Right lobe of liver (tissue), 6 donors: ENCODE data around the gene PAX2. TPM values are rescaled to one million over a fixed set of nuclear protein-coding genes. Genes with fewer than 3 reads are reported as not detected.
"Not testable (repeated sequence)": the region's sequence is repeated elsewhere in the genome, so short reads cannot be mapped to it uniquely, and the experiment has no call there.

Source experiments
- ATAC-seq, 4 donors: fragments of 200-7000 bp; cut with Tn5 transposase; one replicate each; pipeline ENCODE4 v1.9.1; 2020; ENCODE audit warnings: mild to moderate bottlenecking in 4 of 4, moderate library complexity in 4 of 4
- DNase-seq, 3 donors: peaks; one replicate each; pipeline ENCODE4 v3.0.0-alpha.2; 2020
- H3K27ac ChIP-seq, 3 donors: fragments of 200-600 bp; one replicate each; pipeline ENCODE4 v1.8.0; 2022
- H3K27me3 ChIP-seq, 2 donors: fragments of 200-600 bp; one replicate each; pipeline ENCODE4 v1.8.0; 2022
- H3K36me3 ChIP-seq, 4 donors: fragments of 200-600 bp; sonication (generic) in 1 of 4; one replicate each; pipeline versions ENCODE4 v1.5.1 to v1.8.0; 2017 to 2022; ENCODE audit warnings: control low read depth in 1 of 4
- H3K4me1 ChIP-seq, 4 donors: fragments of 200-600 bp; sonication (generic) in 1 of 4; one replicate each; pipeline versions ENCODE4 v1.5.1 to v1.8.0; 2017 to 2022; ENCODE audit warnings: control low read depth in 1 of 4
- H3K4me3 ChIP-seq, 3 donors: fragments of 200-600 bp; one replicate each; pipeline ENCODE4 v1.8.0; 2022
- H3K9me3 ChIP-seq, 4 donors: fragments of 200-600 bp; sonication (generic) in 1 of 4; one replicate each; pipeline versions ENCODE4 v1.5.1 to v1.8.0; 2017 to 2022; ENCODE audit warnings: control low read depth in 1 of 4
- CTCF ChIP-seq, 4 donors: fragments of 200-600 bp in 3 of 4; fragments of 450-650 bp in 1 of 4; IDR thresholded peaks; one replicate each; pipeline versions ENCODE4 v1.5.1 to v1.8.0; 2016 to 2022; ENCODE audit warnings: antibody characterized with exemption in 4 of 4, mild to moderate bottlenecking in 2 of 4
- POLR2A ChIP-seq: fragments of 450-650 bp; IDR thresholded peaks from one replicate; pipeline ENCODE4 v1.6.1; 2017; ENCODE audit warnings: antibody characterized with exemption, mild to moderate bottlenecking
- WGBS: methylation state at CpG from one replicate; pipeline ENCODE4 v1.1.6; 2018; ENCODE audit warnings: low coverage, low lambda C conversion rate; ENCODE audit not compliant: insufficient coverage; ENCODE audit errors: missing lambda C conversion rate; 5-methylcytosine and 5-hydroxymethylcytosine counted together
- intact Hi-C, 2 donors: fragments of 100-400 bp; cut with DNase I; formaldehyde crosslinking; loops; one replicate each; pipeline versions ENCODE4 v1.11.2 to v1.14.1; 2022
- long read RNA-seq: library from polyadenylated mRNA; unstranded; transcript quantifications from one replicate; pipeline ENCODE4 v2.0.0, GENCODE V29; 2019
- total RNA-seq, 6 experiments: library from RNA; depleted of rRNA in 2 of 6; stranded (reverse); fragments of >200 nt in 2 of 6; fragmentation: NEBNext Ultra II Directional in 3 of 6; extraction: Animal tissue kit (Norgen Biotek cat#: 25700) in 3 of 6; gene quantifications; one replicate each; pipeline versions ENCODE4 v1.1.0 to v1.2.4, GENCODE V29; 2016 to 2023
- donor health status: DM: no; HTN: yes; CAD: no.
- donor health status: DM: no; HTN: no; CAD: no.
- donor health status: DM: no; HTN: no; CAD: no.
- donor health status: DM: no; HTN: yes; CAD: no.
- donor health status: DM: no; HTN: yes; CAD: no.

PAX2 gene
- under 1 TPM in 1 of 6 experiments, not detected in 5; 0.24 TPM for total RNA-seq
- long read RNA-seq, result 0 reads

- H3K4me3 ChIP-seq, result no peak within 1 kb of the TSS
- no peaks in the 10 kb centered on the region for H3K36me3 ChIP-seq
- intact Hi-C loops, result loop anchor here (5.0 to 10.0 kb wide), 2 partner anchors 180 to 183 kb away; no protein-coding TSS in a partner anchor
- WGBS, result 2% methylated on average over 26 of the region's 75 CpGs
- H3K9me3 ChIP-seq, result no peaks in the 10 kb centered on the region
- peaks cover 0 to 13% (median 2%) of the 10 kb centered on the region in 4 donors for H3K4me1 ChIP-seq
- ATAC-seq (peak in 2 of 4 donors; percentile 19 to 28), DNase-seq (no peak)
- peaks cover 14 to 53% of the 10 kb centered on the region in 2 donors for H3K27me3 ChIP-seq
- H3K27ac ChIP-seq, result no peak within 1 kb of the TSS
- no peak for TF ChIP-seq POLR2A
- TF ChIP-seq CTCF (IDR thresholded peaks at IDR 0.05), result no peak
Measured at GRCh38 chr10:100744987-100745881, at the start of gene PAX2. Gene PAX2 (plus strand): TSS chr10:100745582. CDS start chr10:100746261, 679 bp downstream.

- intact Hi-C loops, result no loop called here
- H3K4me3 ChIP-seq, result no peak overlapping the region
- H3K36me3 ChIP-seq, result no peaks in the 10 kb centered on the region
- no peak overlapping the region for H3K27ac ChIP-seq
- ATAC-seq, result no peak
- no peaks in the 10 kb centered on the region for H3K27me3 ChIP-seq
- H3K4me1 ChIP-seq, result no peaks in the 10 kb centered on the region
- DNase-seq, result no peak
- no peak for TF ChIP-seq CTCF (IDR thresholded peaks at IDR 0.05)
- TF ChIP-seq POLR2A, result no peak
- H3K9me3 ChIP-seq, result no peaks in the 10 kb centered on the region
- 38% methylated on average over 2 of the region's 2 CpGs for WGBS
Measured at GRCh38 chr10:100696477-100696901, 48.9 kb upstream of the PAX2 start.

GRCh38 chr10:100697070-100697469 is 48.3 kb upstream of the PAX2 start:
- 80% methylated on average over 1 of the region's 1 CpG for WGBS

GRCh38 chr10:100697631-100698030 is 47.8 kb upstream of the PAX2 start:
- Histone ChIP-seq H3K36me3 (no peaks in the 10 kb centered on the region), H3K4me1 (no peaks in the 10 kb centered on the region), H3K27ac (no peak overlapping the region), H3K27me3 (no peaks in the 10 kb centered on the region), H3K4me3 (no peak overlapping the region), H3K9me3 (no peaks in the 10 kb centered on the region)
- 41% methylated on average over 4 of the region's 4 CpGs for WGBS
- ATAC-seq (no peak), DNase-seq (no peak)
- TF ChIP-seq POLR2A (no peak), CTCF (IDR thresholded peaks at IDR 0.05) (no peak)
- intact Hi-C loops, result no loop called here

More at GRCh38 chr10:100697070-100697469, 48.3 kb upstream of the PAX2 start:
- intact Hi-C loops, result no loop called here
- DNase-seq, result no peak
- Histone ChIP-seq H3K4me3 (no peak overlapping the region), H3K27ac (no peak overlapping the region), H3K9me3 (no peaks in the 10 kb centered on the region), H3K27me3 (no peaks in the 10 kb centered on the region), H3K4me1 (no peaks in the 10 kb centered on the region), H3K36me3 (no peaks in the 10 kb centered on the region)
- peak in 1 of 4 donors; percentile 23 for ATAC-seq
- TF ChIP-seq CTCF (IDR thresholded peaks at IDR 0.05), result no peak
- no peak for TF ChIP-seq POLR2A

GRCh38 chr10:100701704-100702103 is 43.7 kb upstream of the PAX2 start:
- DNase-seq, H3K36me3 ChIP-seq, H3K27me3 ChIP-seq, H3K4me3 ChIP-seq, H3K9me3 ChIP-seq, H3K4me1 ChIP-seq, H3K27ac ChIP-seq, ATAC-seq, intact Hi-C loops: not testable (repeated sequence)
- no CpG with 5 or more reads among the region's 2 CpGs for WGBS
